SK-N-SH (cell line): Measurements from ENCODE around the gene MT1M. TPM values are rescaled to one million over a fixed set of nuclear protein-coding genes. Genes with fewer than 3 reads are reported as not detected.

Experiments
- CTCF ChIA-PET: fragments of 300-600, 350-600 bp; formaldehyde crosslinking; extraction: SDS; loops from one replicate; lab custom pipeline; 2021; lab: Yijun Ruan, JAX
- POLR2A ChIA-PET: fragments of 350-600 bp; sonication (Branson Sonifier 250); formaldehyde crosslinking; extraction: SDS; loops from one replicate; lab custom pipeline; 2020; ENCODE audit warnings: antibody characterized with exemption, inconsistent platforms; lab: Yijun Ruan, JAX
- DNase-seq: peaks from one replicate; pipeline ENCODE4 v3.0.0; 2012
- H2AFZ ChIP-seq: fragments of 200-600 bp; sonication (generic); 2 replicates; pipeline ENCODE4 v1.8.1; 2016; ENCODE audit warnings: antibody characterized with exemption, mild to moderate bottlenecking, low read depth
- H3F3A ChIP-seq: fragments of 200-600 bp; sonication (generic); replicated peaks from 2 replicates; pipeline ENCODE3; 2016; ENCODE audit warnings: antibody characterized with exemption, mild to moderate bottlenecking; ENCODE audit not compliant: insufficient read depth
- H3K27ac ChIP-seq, 2 experiments: fragments of 200-500 bp in 1 of 2; fragments of 200-600 bp in 1 of 2; sonication (Bioruptor generic) in 1 of 2; sonication (generic), shearing (Covaris generic) in 1 of 2; 2 replicates each; pipeline versions ENCODE4 v1.5.1 to v1.6.1; 2014 to 2016; ENCODE audit warnings: low read depth in 2 of 2, inconsistent platforms in 1 of 2, low read length in 1 of 2, mild to moderate bottlenecking in 1 of 2, mixed read lengths in 1 of 2
- H3K27me3 ChIP-seq: fragments of 200-600 bp; sonication (generic), shearing (Covaris generic); 2 replicates; pipeline ENCODE4 v1.6.1; 2016; ENCODE audit warnings: mixed run types; ENCODE audit not compliant: insufficient read depth
- H3K36me3 ChIP-seq, 2 experiments: fragments of 200-500 bp in 1 of 2; fragments of 200-600 bp in 1 of 2; sonication (Bioruptor generic) in 1 of 2; sonication (generic) in 1 of 2; replicated peaks in 1 of 2; 2 replicates each; pipeline versions ENCODE3 to v1.5.1; 2014 to 2016; ENCODE audit warnings: low read length in 1 of 2, mild to moderate bottlenecking in 1 of 2; ENCODE audit not compliant: insufficient read depth in 2 of 2, control insufficient read depth in 1 of 2
- H3K4me1 ChIP-seq, 2 experiments: fragments of 200-500 bp in 1 of 2; fragments of 200-600 bp in 1 of 2; sonication (Bioruptor generic) in 1 of 2; sonication (generic), shearing (Covaris generic) in 1 of 2; 2 replicates each; pipeline versions ENCODE4 v1.5.1 to v1.6.1; 2014 to 2016; ENCODE audit warnings: low read depth in 1 of 2, low read length in 1 of 2, mixed run types in 1 of 2; ENCODE audit not compliant: insufficient read depth in 2 of 2, control insufficient read depth in 1 of 2
- H3K4me2 ChIP-seq: fragments of 200-600 bp; sonication (generic), shearing (Covaris generic); 2 replicates; pipeline ENCODE4 v1.6.1; 2017; ENCODE audit warnings: mixed run types
- H3K4me3 ChIP-seq, 2 experiments: fragments of 200-500 bp in 1 of 2; fragments of 200-600 bp in 1 of 2; sonication (Bioruptor generic) in 1 of 2; sonication (generic), shearing (Covaris generic) in 1 of 2; 2 replicates each; pipeline versions ENCODE4 v1.5.1 to v1.8.1; 2014 to 2016; ENCODE audit warnings: low read depth in 2 of 2, inconsistent platforms in 1 of 2, low read length in 1 of 2, mild to moderate bottlenecking in 1 of 2, mixed read lengths in 1 of 2, moderate library complexity in 1 of 2
- H3K79me2 ChIP-seq: fragments of 200-600 bp; sonication (generic); 2 replicates; pipeline ENCODE4 v1.8.1; 2017; ENCODE audit warnings: mild to moderate bottlenecking; ENCODE audit not compliant: insufficient read depth
- H3K9ac ChIP-seq: fragments of 200-600 bp; sonication (generic); 2 replicates; pipeline ENCODE4 v1.6.1; 2017; ENCODE audit warnings: mixed run types
- H3K9me2 ChIP-seq: fragments of 200-600 bp; sonication (generic); 2 replicates; pipeline ENCODE4 v1.6.1; 2017; ENCODE audit warnings: mixed run types
- H3K9me3 ChIP-seq: fragments of 200-600 bp; sonication (generic); 2 replicates; pipeline ENCODE4 v1.6.1; 2017; ENCODE audit warnings: mixed run types, mild to moderate bottlenecking, moderate library complexity
- H4K20me1 ChIP-seq: fragments of 200-600 bp; sonication (generic); 2 replicates; pipeline ENCODE4 v1.6.1; 2017; ENCODE audit warnings: mild to moderate bottlenecking, mixed run types; ENCODE audit not compliant: insufficient read depth
- EP300 ChIP-seq, 2 experiments: IDR thresholded peaks; 2 replicates each; pipeline versions ENCODE4 v1.4.0 to v1.6.1; 2012; ENCODE audit warnings: borderline replicate concordance in 1 of 2, low read depth in 1 of 2, low read length in 1 of 2
- EZH2phosphoT487 ChIP-seq: fragments of 200-600 bp; sonication (generic); IDR thresholded peaks from 2 replicates; pipeline ENCODE4 v1.6.1; 2017; ENCODE audit warnings: low read depth, mixed run types, mild to moderate bottlenecking, antibody characterized with exemption, moderate library complexity, borderline replicate concordance
- FOSL2 ChIP-seq: IDR thresholded peaks from 2 replicates; pipeline ENCODE4 v1.4.0; 2012; ENCODE audit warnings: low read depth, mild to moderate bottlenecking, moderate library complexity, borderline replicate concordance
- GABPA ChIP-seq: IDR thresholded peaks from 2 replicates; pipeline ENCODE4 v1.4.0; 2012; ENCODE audit warnings: low read depth, mild to moderate bottlenecking
- GATA2 ChIP-seq: sonication (generic); formaldehyde crosslinking; IDR thresholded peaks from 2 replicates; pipeline ENCODE4 v1.5.0; 2020; ENCODE audit warnings: mild to moderate bottlenecking, missing genetic modification reagents
- MEF2A ChIP-seq: IDR thresholded peaks from 2 replicates; pipeline ENCODE4 v1.4.0; 2012; ENCODE audit warnings: low read depth, borderline replicate concordance
- MXI1 ChIP-seq: IDR thresholded peaks from 2 replicates; pipeline ENCODE4 v1.6.1; 2012; ENCODE audit warnings: mild to moderate bottlenecking, low read depth, low read length, improper control_type of control experiment
- PBX3 ChIP-seq: IDR thresholded peaks from 2 replicates; pipeline ENCODE4; 2012
- POLR2AphosphoS5 ChIP-seq: IDR thresholded peaks from 2 replicates; pipeline ENCODE4 v1.6.1; 2012; ENCODE audit warnings: low read depth, low read length
- SIN3A ChIP-seq: IDR thresholded peaks from 2 replicates; pipeline ENCODE4 v1.6.1; 2012; ENCODE audit warnings: low read depth, mild to moderate bottlenecking, low read length, moderate library complexity, borderline replicate concordance
- ZBTB33 ChIP-seq: IDR thresholded peaks from 2 replicates; pipeline ENCODE4 v1.4.0; 2012; ENCODE audit warnings: low read depth, borderline replicate concordance
- WGBS: methylation state at CpG from one replicate; pipeline ENCODE4 v1.1.6; 2017; ENCODE audit warnings: low lambda C conversion rate; 5-methylcytosine and 5-hydroxymethylcytosine counted together
- polyA plus RNA-seq, 3 experiments: library from polyadenylated mRNA; depleted of rRNA; stranded (reverse); fragments of >200 nt; gene quantifications; 2 replicates each; pipeline ENCODE4 v1.2.3, GENCODE V29; 2012
- TF ChIP-seq, protein P1 (sequence below): fragments of 150-350 bp; IDR thresholded peaks from 2 replicates; pipeline ENCODE4 v1.6.1; 2016; ENCODE audit warnings: mild to moderate bottlenecking, low read depth, low read length
- TF ChIP-seq, protein P2 (sequence below): IDR thresholded peaks from 2 replicates; pipeline ENCODE4 v1.6.1; 2012; ENCODE audit warnings: mild to moderate bottlenecking, low read depth, low read length, moderate library complexity
- TF ChIP-seq, protein P3 (sequence below): fragments of 150-350 bp; IDR thresholded peaks from 2 replicates; pipeline ENCODE4 v1.6.1; 2017; ENCODE audit warnings: antibody characterized with exemption, low read length, low read depth, borderline replicate concordance

Gene MT1M
- polyA plus RNA-seq, 1 of the 3 experiments (the other 2 are of a cell fraction) = 1.3 TPM

DNA sequence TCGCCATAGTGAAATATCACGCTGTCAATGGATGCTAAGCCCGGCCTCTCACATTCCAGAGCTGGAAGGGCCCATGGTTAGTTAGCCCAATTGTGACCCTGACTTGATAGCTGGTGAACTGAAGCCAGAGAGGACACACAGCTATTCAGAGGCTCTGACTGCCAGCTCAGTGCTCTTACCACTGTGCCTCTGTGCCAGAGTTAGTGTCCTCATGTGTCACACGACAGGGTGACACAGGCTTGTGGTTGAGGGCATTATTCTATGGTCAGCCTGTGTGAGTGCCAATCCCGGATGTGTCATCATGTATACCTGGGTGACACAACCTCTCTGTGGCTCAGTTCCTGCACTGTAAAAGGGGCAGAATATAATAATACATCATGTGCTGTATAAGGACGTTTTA is 47.4 kb downstream of the MT1M start:
- DNase-seq = no peak
- Histone ChIP-seq H3K4me2 (no peak overlapping the region), H3K4me3 (no peak overlapping the region), H3K27me3 (no peaks in the 10 kb centered on the region), H3K9me2 (no peaks in the 10 kb centered on the region), H4K20me1 (no peaks in the 10 kb centered on the region), H3K9ac (no peak overlapping the region), H2AFZ (no peak overlapping the region), H3K4me1 (peaks cover 0 to 26% of the 10 kb centered on the region in 2 experiments; a peak in 2 of 4 replicates), H3K9me3 (no peaks in the 10 kb centered on the region), H3F3A (no peaks in the 10 kb centered on the region), H3K27ac (no peak overlapping the region), H3K36me3 (no peaks in the 10 kb centered on the region), H3K79me2 (peaks cover 9% of the 10 kb centered on the region; the same call in 1 of the 2 replicates)
- CTCF ChIA-PET = interaction anchor here (1.2 to 1.6 kb wide), 3 partner anchors 9 to 110 kb away, joined by 3 to 4 read pairs (median 3); no protein-coding TSS in a partner anchor
- no peak for TF ChIP-seq SIN3A
- TF ChIP-seq, protein P1, sequence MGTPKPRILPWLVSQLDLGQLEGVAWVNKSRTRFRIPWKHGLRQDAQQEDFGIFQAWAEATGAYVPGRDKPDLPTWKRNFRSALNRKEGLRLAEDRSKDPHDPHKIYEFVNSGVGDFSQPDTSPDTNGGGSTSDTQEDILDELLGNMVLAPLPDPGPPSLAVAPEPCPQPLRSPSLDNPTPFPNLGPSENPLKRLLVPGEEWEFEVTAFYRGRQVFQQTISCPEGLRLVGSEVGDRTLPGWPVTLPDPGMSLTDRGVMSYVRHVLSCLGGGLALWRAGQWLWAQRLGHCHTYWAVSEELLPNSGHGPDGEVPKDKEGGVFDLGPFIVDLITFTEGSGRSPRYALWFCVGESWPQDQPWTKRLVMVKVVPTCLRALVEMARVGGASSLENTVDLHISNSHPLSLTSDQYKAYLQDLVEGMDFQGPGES = no peak
- TF ChIP-seq, protein P2, sequence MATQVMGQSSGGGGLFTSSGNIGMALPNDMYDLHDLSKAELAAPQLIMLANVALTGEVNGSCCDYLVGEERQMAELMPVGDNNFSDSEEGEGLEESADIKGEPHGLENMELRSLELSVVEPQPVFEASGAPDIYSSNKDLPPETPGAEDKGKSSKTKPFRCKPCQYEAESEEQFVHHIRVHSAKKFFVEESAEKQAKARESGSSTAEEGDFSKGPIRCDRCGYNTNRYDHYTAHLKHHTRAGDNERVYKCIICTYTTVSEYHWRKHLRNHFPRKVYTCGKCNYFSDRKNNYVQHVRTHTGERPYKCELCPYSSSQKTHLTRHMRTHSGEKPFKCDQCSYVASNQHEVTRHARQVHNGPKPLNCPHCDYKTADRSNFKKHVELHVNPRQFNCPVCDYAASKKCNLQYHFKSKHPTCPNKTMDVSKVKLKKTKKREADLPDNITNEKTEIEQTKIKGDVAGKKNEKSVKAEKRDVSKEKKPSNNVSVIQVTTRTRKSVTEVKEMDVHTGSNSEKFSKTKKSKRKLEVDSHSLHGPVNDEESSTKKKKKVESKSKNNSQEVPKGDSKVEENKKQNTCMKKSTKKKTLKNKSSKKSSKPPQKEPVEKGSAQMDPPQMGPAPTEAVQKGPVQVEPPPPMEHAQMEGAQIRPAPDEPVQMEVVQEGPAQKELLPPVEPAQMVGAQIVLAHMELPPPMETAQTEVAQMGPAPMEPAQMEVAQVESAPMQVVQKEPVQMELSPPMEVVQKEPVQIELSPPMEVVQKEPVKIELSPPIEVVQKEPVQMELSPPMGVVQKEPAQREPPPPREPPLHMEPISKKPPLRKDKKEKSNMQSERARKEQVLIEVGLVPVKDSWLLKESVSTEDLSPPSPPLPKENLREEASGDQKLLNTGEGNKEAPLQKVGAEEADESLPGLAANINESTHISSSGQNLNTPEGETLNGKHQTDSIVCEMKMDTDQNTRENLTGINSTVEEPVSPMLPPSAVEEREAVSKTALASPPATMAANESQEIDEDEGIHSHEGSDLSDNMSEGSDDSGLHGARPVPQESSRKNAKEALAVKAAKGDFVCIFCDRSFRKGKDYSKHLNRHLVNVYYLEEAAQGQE = no peak
- TF ChIP-seq EP300 (IDR thresholded peaks at IDR 0.05; ENCODE audit: borderline replicate concordance in 1 of 2, low read depth in 1 of 2, low read length in 1 of 2) = no peak
- no peak for TF ChIP-seq PBX3
- TF ChIP-seq MEF2A = no peak
- no peak for TF ChIP-seq GABPA
- no peak for TF ChIP-seq GATA2 (CRISPR knock-in tag)
- TF ChIP-seq POLR2AphosphoS5 = no peak
- TF ChIP-seq, protein P3, sequence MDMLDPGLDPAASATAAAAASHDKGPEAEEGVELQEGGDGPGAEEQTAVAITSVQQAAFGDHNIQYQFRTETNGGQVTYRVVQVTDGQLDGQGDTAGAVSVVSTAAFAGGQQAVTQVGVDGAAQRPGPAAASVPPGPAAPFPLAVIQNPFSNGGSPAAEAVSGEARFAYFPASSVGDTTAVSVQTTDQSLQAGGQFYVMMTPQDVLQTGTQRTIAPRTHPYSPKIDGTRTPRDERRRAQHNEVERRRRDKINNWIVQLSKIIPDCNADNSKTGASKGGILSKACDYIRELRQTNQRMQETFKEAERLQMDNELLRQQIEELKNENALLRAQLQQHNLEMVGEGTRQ = no peak
- no peak for TF ChIP-seq EZH2phosphoT487
- TF ChIP-seq MXI1 = no peak
- TF ChIP-seq ZBTB33 = no peak
- TF ChIP-seq FOSL2 = no peak
- WGBS = 83% methylated on average over 6 of the region's 6 CpGs
- POLR2A ChIA-PET = no interaction called here
